ENCODE measurements around the gene PAH.

The PAH gene

DNA sequence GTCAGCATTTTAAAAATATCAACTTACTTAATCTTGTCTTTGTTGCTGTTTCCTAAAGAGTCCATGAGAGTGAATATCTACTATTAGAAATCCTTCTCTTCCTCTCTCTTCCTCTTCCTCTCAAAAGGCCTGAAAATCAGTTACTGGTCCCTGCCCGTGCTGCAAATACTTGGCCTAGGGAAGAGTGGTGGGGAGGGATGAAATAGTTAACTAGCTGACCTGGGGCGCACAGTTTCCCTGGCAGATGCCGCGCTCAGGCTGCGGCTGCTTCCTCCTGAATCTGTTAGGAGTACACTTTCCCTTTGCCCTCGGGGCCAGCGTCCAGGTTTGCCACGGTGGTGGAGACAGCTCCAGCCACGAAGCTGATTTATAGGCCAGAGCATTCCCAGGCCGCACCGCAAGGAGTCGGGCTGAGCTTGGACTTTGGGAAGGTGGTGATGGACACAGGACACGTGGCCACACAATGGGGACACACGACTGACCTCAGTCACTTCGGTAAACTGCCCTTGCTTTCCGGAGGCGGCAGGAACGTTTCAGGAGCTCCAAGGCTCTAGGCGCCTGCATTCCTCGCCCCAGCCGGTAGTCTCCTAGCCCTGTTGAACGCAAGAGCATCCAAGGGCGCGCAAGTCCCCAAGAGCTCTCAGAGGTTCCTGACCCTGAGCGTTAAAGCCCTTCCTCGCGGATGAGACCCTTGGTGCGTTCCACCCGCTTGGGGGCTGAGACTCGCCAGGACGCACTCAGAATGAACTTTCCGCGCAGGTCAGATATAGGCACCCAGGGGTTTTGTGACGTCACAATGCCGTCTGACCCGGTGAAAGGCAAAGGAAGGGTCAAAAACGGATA is 33.3 kb upstream of the PAH start:
- DNase-seq (ENCODE audit: low read depth) = no peak

DNA sequence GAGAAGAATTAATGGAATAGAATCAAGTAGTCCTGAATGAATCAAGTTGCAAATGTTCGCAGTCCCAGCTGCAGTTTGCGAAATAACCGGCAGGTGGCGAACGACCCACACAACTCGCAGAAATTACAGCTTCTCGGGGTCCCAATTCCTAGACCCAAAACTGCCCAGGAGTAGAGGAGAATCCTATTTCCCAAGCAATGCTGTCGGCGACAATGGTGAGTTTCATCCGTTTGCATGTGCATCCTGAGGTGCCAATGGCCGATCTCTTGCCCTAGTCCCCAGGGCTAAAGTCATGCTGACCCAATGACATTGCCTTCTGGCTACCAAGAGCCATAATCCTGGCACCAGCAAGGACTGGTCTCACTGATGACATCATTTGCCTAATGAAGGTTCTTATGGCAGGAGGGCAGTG is 31.9 kb upstream of the PAH start:
- peak; percentile 35 for DNase-seq (ENCODE audit: low read depth)

DNA sequence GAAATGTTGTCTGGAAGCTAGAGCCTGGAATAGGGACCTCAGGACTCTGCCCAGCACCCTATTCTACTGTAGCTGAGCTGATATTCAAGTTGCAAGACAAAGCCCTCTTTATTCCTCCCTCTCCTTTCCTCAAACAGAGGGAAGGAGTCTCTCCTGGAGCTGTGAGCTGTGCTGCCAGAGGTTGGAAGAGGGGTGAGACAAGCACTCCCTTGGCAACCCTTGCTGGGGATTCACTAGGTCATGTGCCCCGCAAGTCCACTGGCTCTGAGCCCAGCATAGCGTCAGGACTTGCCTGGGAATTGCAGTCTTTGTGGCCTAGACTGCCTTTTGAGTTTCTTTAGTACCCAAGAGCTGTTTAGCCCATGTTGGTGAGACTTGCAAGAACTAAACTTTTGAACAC is 29.0 kb upstream of the PAH start:
- no peak for DNase-seq (ENCODE audit: low read depth)

DNA sequence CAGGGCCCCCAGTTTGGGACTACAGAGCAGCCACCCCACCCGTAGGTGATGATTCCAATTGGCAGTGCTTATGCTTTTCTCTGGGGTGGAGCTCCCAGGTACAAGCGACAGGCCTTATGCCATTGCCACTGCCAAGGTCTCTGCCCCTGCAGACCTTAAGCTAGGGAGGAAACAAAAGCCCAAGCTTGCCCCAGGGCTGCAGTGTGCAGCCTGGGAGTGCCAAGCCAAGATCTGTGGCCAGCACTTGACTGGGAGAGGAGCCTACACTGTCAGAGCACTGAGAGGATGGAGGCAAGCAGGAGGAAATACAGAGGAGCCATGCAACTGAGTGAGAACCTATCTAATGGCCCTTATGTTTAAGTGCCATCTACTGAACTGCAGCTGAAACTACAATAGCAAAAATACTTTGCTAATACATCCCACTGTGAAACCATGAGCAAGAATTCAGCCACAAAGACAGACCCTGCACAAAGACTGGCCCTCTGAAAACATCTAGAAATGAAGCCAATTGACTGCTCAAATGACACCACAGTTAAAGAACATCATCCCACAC is 22.7 kb upstream of the PAH start:
- DNase-seq (ENCODE audit: low read depth) = no peak

DNA sequence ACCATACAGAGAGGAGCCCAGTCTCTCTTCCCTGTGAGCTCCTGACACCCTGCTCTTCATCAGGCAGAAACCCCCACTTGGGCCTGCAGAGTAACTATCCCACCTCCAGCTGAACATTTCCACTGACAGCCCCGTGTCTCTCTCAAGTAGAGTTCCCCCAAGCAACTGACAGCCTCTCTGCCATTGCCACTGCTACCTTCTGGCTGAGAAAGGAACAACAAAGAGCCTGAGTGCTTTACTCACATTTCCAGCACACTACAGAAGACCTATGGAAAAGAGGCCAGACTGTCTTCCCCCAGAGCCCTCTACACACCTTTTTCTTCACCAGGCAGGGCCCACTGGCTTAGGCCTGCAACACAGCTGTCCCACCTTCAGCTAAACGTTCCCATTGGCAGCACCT is 22.0 kb upstream of the PAH start:
- no peak for DNase-seq (ENCODE audit: low read depth)

DNA sequence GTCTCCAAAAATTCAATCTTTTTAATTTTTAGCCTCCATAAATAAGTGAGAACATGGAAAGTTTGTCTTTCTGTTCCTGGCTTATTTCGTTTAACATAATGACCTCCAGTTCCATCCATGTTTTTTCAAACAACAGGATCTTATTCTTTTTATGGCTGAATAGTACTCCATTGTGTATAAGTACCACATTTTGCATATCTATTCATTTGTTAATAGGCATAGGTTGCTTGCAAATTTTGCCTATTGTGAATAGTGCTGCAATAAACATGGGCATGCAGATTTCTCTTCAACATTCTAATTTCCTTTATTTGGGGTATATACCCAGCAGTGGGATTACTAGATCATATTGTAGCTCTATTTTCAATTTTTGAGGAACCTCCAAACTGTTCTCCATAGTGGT is 16.1 kb upstream of the PAH start:
- DNase-seq (ENCODE audit: low read depth) = no peak

DNA sequence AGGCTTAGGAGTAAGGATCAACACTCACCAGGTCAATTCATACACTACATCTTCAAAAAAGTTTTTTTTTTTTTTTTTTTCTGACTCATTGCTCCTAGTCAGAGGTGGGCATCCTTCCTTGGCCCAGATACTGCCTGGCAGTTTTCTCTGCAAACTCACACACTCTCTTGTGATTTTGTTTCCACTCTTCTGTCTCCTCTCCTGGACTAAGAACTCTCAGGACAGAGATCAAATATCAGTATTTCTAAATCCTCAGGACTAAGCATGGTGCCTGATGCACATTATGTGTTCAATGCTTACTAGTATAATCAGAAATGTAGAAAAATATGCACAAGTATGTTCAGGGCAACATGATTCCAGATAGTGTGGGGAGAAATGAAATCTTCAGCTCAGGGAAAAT is 10.2 kb upstream of the PAH start:
- DNase-seq (ENCODE audit: low read depth) = no peak

DNA sequence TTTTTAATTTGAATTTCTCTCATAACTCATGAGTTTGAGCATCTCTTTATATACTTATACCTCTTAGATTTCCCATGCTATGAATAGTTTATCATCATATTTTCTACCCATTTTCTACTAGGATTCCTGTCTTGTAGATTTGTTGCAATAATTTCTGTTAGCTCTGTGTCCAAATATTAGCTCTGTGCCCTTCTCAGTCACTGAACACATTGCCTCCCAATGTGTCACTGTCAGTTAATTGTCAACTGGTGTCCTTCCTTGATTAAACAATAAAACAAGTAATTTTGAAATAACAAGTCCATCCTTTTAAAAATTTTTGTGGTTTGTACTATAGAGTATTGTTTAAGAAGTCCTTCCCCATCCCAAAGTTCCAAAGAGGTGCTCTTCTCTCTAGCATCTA is 4.2 kb upstream of the PAH start:
- no peak for DNase-seq (ENCODE audit: low read depth)

DNA sequence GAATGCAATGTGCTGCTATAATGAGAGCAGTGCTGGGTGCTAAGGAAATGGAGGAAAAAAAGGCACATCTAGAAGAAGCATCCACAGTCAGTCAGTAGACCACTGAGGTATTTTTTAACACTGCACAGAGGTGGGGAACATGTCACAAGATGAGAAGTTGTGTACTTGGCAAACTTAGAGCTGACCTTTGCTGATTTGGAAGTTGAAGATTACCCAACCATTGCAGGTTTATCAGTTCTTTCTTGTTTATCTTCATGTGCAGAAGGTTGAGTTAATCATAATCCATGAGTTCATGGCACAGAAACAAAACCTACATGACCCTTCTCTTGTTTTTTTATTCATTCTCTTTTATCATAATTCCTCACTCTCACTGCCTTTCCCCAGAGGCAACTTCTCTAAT is 3.2 kb upstream of the PAH start:
- DNase-seq (ENCODE audit: low read depth) = no peak

DNA sequence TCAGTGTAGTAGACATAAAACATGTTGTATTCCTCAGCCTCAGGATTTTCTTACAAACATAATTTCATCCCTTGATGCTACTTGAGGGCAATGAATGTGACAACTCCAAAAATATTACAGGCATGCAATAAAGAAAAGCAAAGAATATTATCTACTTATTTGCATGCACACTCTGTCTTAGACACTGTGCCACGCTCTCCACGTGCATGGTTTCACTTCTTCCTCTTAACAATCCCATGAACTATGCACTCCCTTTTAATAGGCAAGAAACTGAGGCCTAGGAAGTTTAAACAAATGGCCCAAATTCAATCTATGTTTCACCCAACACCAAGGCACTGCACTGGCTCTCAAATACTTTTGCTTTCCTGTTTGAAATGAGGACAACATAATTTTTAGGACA is 1.8 kb upstream of the PAH start:
- DNase-seq (ENCODE audit: low read depth) = no peak

DNA sequence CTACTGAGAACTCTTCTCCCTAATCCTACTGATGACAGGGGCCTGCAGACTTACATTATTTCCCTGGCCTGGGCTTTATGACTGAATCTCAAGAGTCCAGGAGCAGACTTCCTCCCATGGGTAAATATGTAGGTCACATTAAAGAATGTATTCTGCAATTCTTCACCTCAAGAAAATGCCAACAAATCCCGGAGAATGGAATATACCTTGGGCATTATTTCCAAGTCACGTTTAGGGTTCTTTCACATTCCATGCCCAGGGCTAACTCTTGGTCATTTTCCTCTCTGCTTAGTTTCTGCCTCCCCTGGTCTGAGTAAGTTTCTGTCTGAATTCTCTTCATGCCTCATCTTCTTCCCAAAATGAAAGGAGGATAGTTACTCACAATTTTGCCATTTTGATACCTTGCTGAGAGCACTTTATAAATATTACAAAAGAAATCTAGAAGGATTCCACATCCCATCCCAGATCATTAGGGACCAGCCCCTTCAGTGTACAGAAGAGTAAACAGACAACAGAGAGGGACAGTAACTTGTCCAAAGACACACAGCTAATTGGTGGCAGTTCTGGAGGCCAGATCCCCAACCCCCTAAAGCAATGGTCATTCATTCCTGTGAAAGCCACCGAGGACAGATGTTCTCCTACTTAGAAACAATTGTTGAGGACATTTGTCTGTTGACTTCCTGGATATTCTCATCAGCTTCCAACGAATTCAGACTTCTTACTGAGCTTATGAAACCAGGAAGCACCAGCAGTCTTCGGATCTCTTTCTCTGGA is 605 bp downstream of the PAH start:
- DNase-seq (ENCODE audit: low read depth) = no peak

DNA sequence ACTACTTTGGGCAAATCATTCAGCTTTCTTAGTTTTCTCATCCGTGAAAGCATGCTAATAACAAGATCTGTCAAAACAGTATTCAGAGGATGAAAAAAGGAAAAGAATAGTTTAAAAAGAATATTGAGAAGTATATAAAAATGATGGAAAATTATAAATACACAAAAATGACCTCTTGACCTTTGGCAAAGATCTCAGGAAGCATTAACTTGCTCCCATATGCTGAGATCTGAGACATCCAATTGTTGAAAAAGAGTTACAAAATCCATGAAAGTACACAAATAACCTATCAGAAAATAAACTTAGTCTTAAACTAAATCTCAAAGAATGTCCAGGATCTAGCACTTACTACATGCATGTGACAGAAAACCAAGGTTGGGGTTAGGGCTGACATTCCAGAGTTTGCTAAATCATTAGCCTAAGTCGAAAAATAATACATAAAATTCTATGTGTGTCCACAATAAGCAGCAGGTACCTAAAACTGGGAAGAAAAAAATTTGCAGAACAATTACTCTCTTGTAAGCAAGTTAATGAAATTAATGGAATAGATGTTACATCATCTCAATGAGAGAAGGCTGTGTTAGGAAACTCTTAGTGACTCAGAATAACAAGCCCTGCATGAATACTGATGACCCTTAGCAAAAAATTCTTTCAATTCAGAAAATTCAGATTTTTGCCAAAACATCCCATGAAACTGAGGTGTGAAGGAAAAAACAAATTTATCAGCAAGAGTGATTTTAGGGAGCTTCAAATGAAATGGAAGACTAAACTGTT is 3.4 kb downstream of the PAH start:
- no peak for DNase-seq (ENCODE audit: low read depth)

DNA sequence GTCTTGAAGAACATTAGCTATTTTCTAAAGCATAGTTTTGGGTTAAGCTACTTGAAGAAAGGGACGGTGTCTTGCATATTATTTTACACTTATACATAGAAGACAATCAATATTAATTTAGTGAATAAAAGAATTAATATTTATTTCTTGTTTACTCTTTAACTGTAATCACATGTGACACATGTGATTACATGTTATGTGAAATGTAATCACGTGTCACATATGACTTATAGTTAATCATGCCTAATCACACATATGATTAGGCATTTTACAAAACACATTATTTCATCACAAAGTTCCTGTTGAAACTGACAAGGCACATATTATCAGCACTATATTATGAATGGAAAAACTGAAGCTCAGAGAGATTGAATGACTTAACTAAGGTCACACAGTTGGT is 4.8 kb downstream of the PAH start:
- DNase-seq (ENCODE audit: low read depth) = no peak

DNA sequence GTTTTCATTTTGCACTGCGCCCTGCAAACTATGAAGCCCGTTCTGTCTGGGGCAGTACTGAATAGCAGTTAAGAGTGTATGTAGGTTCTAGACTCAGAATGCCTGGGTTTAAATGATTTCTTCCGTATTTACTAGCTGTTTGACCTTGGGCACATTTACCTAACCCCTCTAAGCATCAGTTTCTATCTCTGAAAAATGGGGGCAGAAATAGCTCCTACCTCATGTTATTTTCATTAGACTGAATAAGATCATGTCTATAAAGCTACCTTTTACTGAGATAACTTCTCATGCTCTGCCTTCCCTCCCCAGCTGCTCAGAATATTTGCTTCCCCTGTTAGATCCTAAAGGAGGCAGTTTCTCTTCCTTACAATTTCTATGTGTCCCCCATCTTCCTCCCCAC is 5.7 kb downstream of the PAH start:
- no peak for DNase-seq (ENCODE audit: low read depth)

DNA sequence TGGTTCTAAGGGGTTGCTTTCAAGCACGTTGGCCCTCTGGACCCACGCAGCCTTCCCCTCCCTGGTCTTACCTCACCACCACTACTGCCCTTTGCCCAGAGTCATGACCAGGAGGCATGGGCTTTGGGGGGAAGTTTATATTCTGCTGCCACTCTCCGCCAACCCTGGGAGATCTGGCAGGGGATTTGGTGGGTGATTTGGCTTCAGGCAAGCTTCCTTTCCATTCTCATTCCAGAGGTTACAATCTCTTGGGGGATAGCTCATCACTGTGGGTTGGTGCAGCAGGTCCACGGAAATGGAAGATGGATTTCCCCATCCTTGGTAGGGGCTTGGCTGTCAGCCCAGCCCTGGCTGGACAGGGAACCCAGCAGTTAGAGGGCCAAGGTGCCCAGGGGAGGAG is 6.3 kb downstream of the PAH start:
- DNase-seq (ENCODE audit: low read depth) = no peak

DNA sequence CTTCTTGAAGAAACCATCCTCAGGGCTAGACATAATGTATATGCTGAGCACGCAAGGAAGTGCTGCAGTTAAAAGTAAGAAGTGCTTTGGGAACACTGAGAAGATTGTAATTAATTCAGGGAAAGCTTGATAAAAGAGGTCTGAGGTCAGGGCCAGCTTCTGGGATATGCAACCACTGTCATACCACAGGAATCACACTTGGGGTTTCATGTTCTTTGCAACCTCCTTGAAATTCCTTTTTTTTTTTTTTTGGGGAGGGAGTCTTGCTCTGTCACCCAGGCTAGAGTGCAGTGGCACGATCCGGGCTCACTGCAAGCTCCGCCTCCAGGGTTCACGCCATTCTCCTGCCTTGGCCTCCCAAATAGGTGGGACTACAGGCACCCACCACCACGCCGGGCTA is 6.9 kb downstream of the PAH start:
- no peak for DNase-seq (ENCODE audit: low read depth)

DNA sequence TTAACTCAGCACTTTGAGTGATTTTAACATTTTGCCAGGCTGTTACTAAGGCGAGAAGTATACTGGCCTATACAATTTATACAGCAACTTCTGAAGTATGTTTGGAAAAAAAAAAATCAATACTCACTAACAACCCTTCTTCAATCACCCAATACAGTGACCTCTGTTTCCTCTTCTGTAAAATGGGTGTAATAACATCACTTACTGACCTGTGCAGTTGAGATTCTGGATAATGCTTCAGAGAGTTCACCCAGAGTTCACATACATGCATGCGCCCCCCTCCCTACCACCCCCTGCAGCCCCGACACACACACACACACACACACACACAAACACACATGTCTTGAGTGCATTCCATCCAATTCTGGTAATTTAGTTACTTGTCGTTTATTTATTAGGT is 9.1 kb downstream of the PAH start:
- DNase-seq (ENCODE audit: low read depth) = no peak

DNA sequence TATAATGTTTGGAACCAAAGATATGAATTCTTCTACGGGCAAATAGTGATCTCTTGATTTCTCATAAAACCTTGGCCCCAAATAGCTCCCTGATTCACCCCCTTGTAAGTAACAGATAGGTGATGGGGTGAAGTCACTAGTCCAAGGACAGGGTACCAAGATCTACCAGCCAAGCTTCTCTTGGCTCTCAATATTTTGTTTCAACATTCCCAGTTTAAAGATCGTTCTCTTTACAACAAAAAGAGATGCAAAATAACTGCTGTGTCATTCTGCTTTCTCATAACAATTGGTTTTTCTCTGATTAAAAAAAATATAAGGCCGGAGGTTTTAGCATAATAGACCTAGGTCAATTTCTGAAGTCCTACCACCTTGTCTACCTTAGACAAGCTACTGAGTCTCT is 11.8 kb downstream of the PAH start:
- DNase-seq (ENCODE audit: low read depth) = no peak

DNA sequence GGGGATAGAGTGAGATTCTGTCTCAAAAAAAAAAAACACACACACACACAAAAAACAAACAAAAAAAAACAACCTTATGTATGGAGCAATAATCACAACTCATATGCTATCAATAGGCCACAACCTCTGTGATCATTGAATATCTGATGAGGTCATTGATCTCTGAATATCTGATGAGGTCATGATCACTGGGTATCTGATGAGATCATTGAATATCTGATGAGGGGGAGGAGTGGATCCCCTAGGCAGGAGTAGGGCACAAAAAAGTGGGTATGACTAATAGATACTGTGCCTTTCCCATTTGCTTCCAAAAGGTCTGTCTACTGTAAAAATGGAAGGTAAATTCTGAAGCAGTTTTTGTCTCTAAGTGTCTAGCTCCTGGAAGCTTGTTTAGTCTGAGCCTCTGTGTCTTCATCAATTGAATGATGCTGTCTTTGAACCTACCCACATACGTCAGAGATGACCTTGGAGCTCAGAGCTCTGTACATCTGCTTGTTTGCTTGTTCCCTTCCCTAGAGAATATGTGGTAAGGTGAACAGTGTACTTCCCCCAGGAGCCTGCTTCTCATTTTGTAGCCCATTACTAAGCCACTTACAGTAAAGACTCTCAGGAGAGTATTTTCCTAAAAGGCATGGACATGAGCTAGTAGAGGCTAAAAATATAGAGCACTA is 13.6 kb downstream of the PAH start:
- no peak for DNase-seq (ENCODE audit: low read depth)

DNA sequence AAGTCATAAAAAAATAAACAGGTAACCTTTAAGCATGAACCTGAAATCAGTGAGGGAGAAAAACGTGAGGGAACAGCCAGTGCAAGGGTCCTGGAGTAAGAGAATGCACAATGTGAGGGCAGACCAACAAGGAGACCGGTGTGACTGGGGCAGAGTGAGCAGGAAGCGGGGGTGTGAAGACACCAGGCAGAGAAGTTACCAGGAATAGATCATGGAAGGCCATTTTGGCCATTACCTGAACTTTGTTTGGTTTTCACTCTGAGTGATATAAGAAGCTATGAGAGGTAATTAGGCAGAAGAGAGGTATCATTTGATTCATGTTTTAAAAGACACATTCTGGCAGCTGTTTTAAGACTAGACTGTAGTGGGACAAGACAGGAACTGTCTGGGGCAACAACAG is 15.0 kb downstream of the PAH start:
- no peak for DNase-seq (ENCODE audit: low read depth)

DNA sequence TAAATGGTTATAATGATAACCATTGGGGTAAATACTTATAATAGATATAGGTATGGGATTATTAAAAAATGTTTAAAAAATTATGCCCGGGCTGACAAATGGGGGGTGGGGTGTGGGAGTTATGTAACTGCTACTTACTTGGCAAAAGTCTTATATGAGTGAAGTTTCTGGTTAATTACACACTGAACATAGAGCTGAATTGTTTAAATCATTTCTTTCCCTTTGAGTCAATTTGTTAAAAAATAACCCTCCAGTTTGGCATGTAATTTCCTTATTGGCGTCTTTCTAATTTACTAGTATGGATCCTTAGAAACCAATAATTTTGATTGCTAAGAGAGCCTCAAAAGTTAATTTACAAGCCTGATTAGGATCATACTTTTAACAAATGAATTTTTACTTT is 16.7 kb downstream of the PAH start:
- DNase-seq (ENCODE audit: low read depth) = no peak

DNA sequence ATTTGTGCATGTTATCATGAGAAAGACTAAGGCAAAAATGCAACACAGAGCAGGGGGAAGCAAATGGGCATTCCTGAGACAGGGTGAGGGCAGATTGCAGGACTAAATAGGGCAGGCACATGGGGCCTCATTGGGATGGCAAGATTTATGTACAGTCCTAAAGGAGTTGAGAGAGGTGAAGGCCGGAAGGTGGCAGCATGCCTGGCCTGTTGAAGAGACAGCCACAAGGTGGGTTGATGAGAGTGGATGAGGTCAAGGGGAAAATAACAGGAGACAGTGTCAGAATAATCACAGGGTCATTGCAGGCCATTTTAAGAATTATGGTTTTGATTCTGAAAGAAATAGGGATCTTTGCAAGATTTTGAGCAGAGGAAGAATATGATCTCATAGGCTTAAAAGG is 21.0 kb downstream of the PAH start:
- no peak for DNase-seq (ENCODE audit: low read depth)
